Keratinocyte (primary cell): ENCODE measurements around the gene TFF3. TPM values are rescaled to one million over a fixed set of nuclear protein-coding genes. Genes with fewer than 3 reads are reported as not detected.

Experiments used
- DNase-seq: peaks from one replicate; pipeline ENCODE4 v3.0.0-alpha.2; 2011; ENCODE audit warnings: low read depth, missing footprints, low spot score
- FAIRE-seq: peaks from 2 replicates; lab custom pipeline; 2011; peaks lifted over from hg19 to GRCh38; lab: Jason Lieb, UNC
- H2AFZ ChIP-seq: 2 replicates; pipeline ENCODE4 v1.6.0; 2012; ENCODE audit warnings: low read length, control low read depth, inconsistent platforms; ENCODE audit not compliant: control insufficient read depth
- H3K27ac ChIP-seq: 2 replicates; pipeline ENCODE4 v1.5.1; 2011; ENCODE audit warnings: low read length; ENCODE audit not compliant: control insufficient read depth, insufficient read depth
- H3K27me3 ChIP-seq: 3 replicates; pipeline ENCODE4 v1.6.0; 2011; ENCODE audit warnings: low read length; ENCODE audit not compliant: control insufficient read depth, insufficient read depth; ENCODE audit errors: extremely low read depth
- H3K36me3 ChIP-seq, 2 experiments: 2 replicates in 1 of 2; 3 replicates in 1 of 2; pipeline ENCODE4 v1.5.1; 2011; ENCODE audit warnings: low read length in 2 of 2, mild to moderate bottlenecking in 1 of 2; ENCODE audit not compliant: control insufficient read depth in 2 of 2, insufficient read depth in 2 of 2; ENCODE audit errors: extremely low read depth in 1 of 2
- H3K4me1 ChIP-seq: 3 replicates; pipeline ENCODE4 v1.5.1; 2011; ENCODE audit warnings: low read length; ENCODE audit not compliant: control insufficient read depth, insufficient read depth; ENCODE audit errors: extremely low read depth
- H3K4me2 ChIP-seq: 3 replicates; pipeline ENCODE4 v1.6.0; 2011; ENCODE audit warnings: low read depth, low read length; ENCODE audit not compliant: control insufficient read depth, insufficient read depth; ENCODE audit errors: extremely low read depth
- H3K4me3 ChIP-seq, 3 experiments: fragments of 200-600 bp in 1 of 3; sonication (generic) in 1 of 3; 2 replicates in 2 of 3; 3 replicates in 1 of 3; pipeline ENCODE4 v1.5.1; 2011 to 2016; ENCODE audit warnings: low read length in 3 of 3, mild to moderate bottlenecking in 3 of 3, control low read depth in 2 of 3, inconsistent platforms in 1 of 3, low read depth in 1 of 3, mixed read lengths in 1 of 3, mixed run types in 1 of 3, moderate library complexity in 1 of 3; ENCODE audit not compliant: control insufficient read depth in 2 of 3, insufficient read depth in 2 of 3; ENCODE audit errors: extremely low read depth in 1 of 3
- H3K79me2 ChIP-seq: 2 replicates; pipeline ENCODE4 v1.6.0; 2012; ENCODE audit warnings: low read length; ENCODE audit not compliant: control insufficient read depth, insufficient read depth
- H3K9ac ChIP-seq: 3 replicates; pipeline ENCODE4 v1.6.0; 2011; ENCODE audit warnings: low read length; ENCODE audit not compliant: control insufficient read depth, insufficient read depth; ENCODE audit errors: extremely low read depth
- H3K9me1 ChIP-seq: 3 replicates; pipeline ENCODE4 v1.6.0; 2011; ENCODE audit warnings: low read length; ENCODE audit not compliant: control insufficient read depth, insufficient read depth; ENCODE audit errors: extremely low read depth
- H3K9me3 ChIP-seq: 2 replicates; pipeline ENCODE4 v1.5.1; 2012; ENCODE audit warnings: low read depth, low read length; ENCODE audit not compliant: control insufficient read depth
- H4K20me1 ChIP-seq: 3 replicates; pipeline ENCODE4 v1.6.0; 2011; ENCODE audit warnings: low read length; ENCODE audit not compliant: control insufficient read depth, insufficient read depth; ENCODE audit errors: extremely low read depth
- CTCF ChIP-seq, 3 experiments: IDR thresholded peaks in 1 of 3; conservative IDR thresholded peaks in 1 of 3; optimal IDR thresholded peaks in 1 of 3; 2 replicates in 2 of 3; 3 replicates in 1 of 3; pipeline versions ENCODE3 to v1.5.1; 2011; ENCODE audit warnings: low read length in 3 of 3, mild to moderate bottlenecking in 3 of 3, moderate library complexity in 2 of 3, control low read depth in 1 of 3, inconsistent platforms in 1 of 3; ENCODE audit not compliant: insufficient read depth in 2 of 3; ENCODE audit errors: extremely low read depth in 1 of 3
- EZH2 ChIP-seq: IDR thresholded peaks from one replicate; pipeline ENCODE4 v1.6.1; 2012; ENCODE audit warnings: inconsistent platforms, mild to moderate bottlenecking, low read length, moderate library complexity
- dilution Hi-C: fragments of 300-500 bp; cut with MboI; formaldehyde crosslinking; loops from one replicate; pipeline ENCODE4 v1.7.0; 2020; ENCODE audit warnings: low sequenced_read_pairs; ENCODE audit not compliant: extremely low pct_ligation_motif_present
- polyA plus RNA-seq, 5 experiments: library from polyadenylated mRNA; depleted of rRNA in 3 of 5; stranded (reverse) in 3 of 5; stranded (forward) in 1 of 5; unstranded in 1 of 5; fragments of >200 nt; gene quantifications; 1 replicate in 1 of 5; 2 replicates in 3 of 5; 3 replicates in 1 of 5; pipeline versions ENCODE4 v1.2.1 to v1.2.3, GENCODE V29; 2011 to 2012; ENCODE audit warnings: missing spikeins in 2 of 5, low read depth in 1 of 5, low replicate concordance in 1 of 5

TFF3 gene
- polyA plus RNA-seq, 1 donor (not counting 4 experiments of a cell fraction or from before 2014, with no cell fraction given): not detected

GRCh38 chr21:42262831-42263231, 52.4 kb downstream of the TFF3 start:
- Histone ChIP-seq H3K27me3 (peaks cover 6% of the 10 kb centered on the region), H3K4me2 (no peak overlapping the region), H3K4me3 (no peak overlapping the region), H3K27ac (no peak overlapping the region), H3K79me2 (no peaks in the 10 kb centered on the region), H3K36me3 (no peaks in the 10 kb centered on the region), H3K9me3 (no peaks in the 10 kb centered on the region), H3K9ac (no peak overlapping the region), H2AFZ (no peak overlapping the region), H4K20me1 (peaks cover 3% of the 10 kb centered on the region), H3K9me1 (no peaks in the 10 kb centered on the region), H3K4me1 (peaks cover 4% of the 10 kb centered on the region)
- TF ChIP-seq CTCF (optimal IDR thresholded peaks at IDR 0.05 in 1 of 3, IDR thresholded peaks at IDR 0.05 in 1 of 3, conservative IDR thresholded peaks at IDR 0.05 in 1 of 3; ENCODE audit: extremely low read depth in 1 of 3, insufficient read depth in 2 of 3, low read length in 3 of 3): no peak
- no peak for TF ChIP-seq EZH2
- dilution Hi-C loops: no loop called here
- DNase-seq (no peak), FAIRE-seq (no peak)

- H3K27me3 ChIP-seq: peaks cover 6% of the 10 kb centered on the region
- H3K9me3 ChIP-seq: no peaks in the 10 kb centered on the region
- no peaks in the 10 kb centered on the region for H3K36me3 ChIP-seq
- TF ChIP-seq CTCF (optimal IDR thresholded peaks at IDR 0.05 in 1 of 3, IDR thresholded peaks at IDR 0.05 in 1 of 3, conservative IDR thresholded peaks at IDR 0.05 in 1 of 3; ENCODE audit: extremely low read depth in 1 of 3, insufficient read depth in 2 of 3, low read length in 3 of 3): no peak
- TF ChIP-seq EZH2: no peak
- no peak overlapping the region for H3K27ac ChIP-seq
- no peak overlapping the region for H3K4me2 ChIP-seq
- no peak overlapping the region for H3K9ac ChIP-seq
- H3K9me1 ChIP-seq: no peaks in the 10 kb centered on the region
- dilution Hi-C loops: no loop called here
- H4K20me1 ChIP-seq: peaks cover 3% of the 10 kb centered on the region
- peaks cover 4% of the 10 kb centered on the region for H3K4me1 ChIP-seq
- FAIRE-seq (no peak), DNase-seq (no peak)
- no peaks in the 10 kb centered on the region for H3K79me2 ChIP-seq
- H2AFZ ChIP-seq: no peak overlapping the region
- no peak overlapping the region for H3K4me3 ChIP-seq
Measured at GRCh38 chr21:42261829-42262200, 53.4 kb downstream of the TFF3 start.

Other genes with a start within 250 kb of the TFF3 start
- gene UMODL1, start 244.1 kb downstream of the TFF3 start, polyA plus RNA-seq: 0.03 TPM in 1 of 3 replicates, not detected in the others
- gene ABCG1, start 96.3 kb downstream of the TFF3 start, polyA plus RNA-seq: 3.3 to 3.6 TPM (median 3.5 TPM) in 3 replicates
- gene TFF2, start 35.6 kb upstream of the TFF3 start, polyA plus RNA-seq: not detected in 3 replicates
- not detected in 3 replicates for gene TFF1, start 51.1 kb upstream of the TFF3 start, polyA plus RNA-seq
- gene TMPRSS3, start 80.6 kb upstream of the TFF3 start, polyA plus RNA-seq: not detected in 3 replicates
- gene UBASH3A, start 88.5 kb upstream of the TFF3 start, polyA plus RNA-seq: not detected in 3 replicates
- gene RSPH1, start 180.8 kb upstream of the TFF3 start, polyA plus RNA-seq: 0.50 to 0.84 TPM (median 0.50 TPM) in 3 replicates
- 2.7 to 4.2 TPM (median 4.1 TPM) in 3 replicates for gene SLC37A1, start 198.4 kb upstream of the TFF3 start, polyA plus RNA-seq